ENCODE measurements around the gene PLPP2.

PLPP2 gene

DNA sequence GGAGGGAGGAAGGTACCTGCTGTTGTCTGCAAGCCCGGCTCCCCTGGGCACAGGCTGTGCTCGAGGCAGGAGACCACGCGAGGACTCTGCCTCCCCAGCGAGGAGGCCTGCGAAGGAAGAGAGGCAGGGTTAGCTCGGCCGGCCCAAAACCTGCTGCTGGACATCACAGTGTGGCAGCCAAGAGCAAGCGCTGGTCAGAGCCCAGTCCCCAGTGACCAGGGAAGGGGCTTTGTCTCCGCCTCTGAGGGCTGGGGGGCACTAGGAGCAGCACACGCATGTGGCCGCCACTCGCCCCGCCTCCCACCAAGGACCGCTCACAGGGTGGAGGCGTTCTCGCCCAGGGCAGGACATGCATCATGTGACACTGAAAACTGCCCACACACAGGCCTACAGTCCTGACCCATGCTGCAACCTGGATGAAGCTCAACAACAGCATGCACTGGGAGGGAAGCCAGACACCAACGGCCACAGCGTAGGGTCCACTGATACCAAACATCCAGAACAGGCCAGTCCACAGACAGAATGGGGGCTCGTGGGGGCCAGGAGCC is 44.9 kb upstream of the PLPP2 start:
- peaks cover 15% of the 10 kb centered on the region; the same call in 1 of the 2 replicates for H3K79me2 ChIP-seq (ENCODE audit: insufficient read depth, low read depth)
- no peaks in the 10 kb centered on the region for H3K27me3 ChIP-seq (ENCODE audit: insufficient read depth, low read depth)
- no peaks in the 10 kb centered on the region for H3K4me1 ChIP-seq (ENCODE audit: low read depth, poor library complexity, severe bottlenecking)
- H3K4me2 ChIP-seq, result no peak overlapping the region
- no peaks in the 10 kb centered on the region; the same call in 1 of the 2 replicates for H3K36me3 ChIP-seq (ENCODE audit: insufficient read depth)
- H2AFZ ChIP-seq (ENCODE audit: low read depth), result no peak overlapping the region
- H3K9ac ChIP-seq, result no peak overlapping the region
- TF ChIP-seq, protein P1, sequence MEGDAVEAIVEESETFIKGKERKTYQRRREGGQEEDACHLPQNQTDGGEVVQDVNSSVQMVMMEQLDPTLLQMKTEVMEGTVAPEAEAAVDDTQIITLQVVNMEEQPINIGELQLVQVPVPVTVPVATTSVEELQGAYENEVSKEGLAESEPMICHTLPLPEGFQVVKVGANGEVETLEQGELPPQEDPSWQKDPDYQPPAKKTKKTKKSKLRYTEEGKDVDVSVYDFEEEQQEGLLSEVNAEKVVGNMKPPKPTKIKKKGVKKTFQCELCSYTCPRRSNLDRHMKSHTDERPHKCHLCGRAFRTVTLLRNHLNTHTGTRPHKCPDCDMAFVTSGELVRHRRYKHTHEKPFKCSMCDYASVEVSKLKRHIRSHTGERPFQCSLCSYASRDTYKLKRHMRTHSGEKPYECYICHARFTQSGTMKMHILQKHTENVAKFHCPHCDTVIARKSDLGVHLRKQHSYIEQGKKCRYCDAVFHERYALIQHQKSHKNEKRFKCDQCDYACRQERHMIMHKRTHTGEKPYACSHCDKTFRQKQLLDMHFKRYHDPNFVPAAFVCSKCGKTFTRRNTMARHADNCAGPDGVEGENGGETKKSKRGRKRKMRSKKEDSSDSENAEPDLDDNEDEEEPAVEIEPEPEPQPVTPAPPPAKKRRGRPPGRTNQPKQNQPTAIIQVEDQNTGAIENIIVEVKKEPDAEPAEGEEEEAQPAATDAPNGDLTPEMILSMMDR (conservative IDR thresholded peaks at IDR 0.05; ENCODE audit: low read depth, low read length), result no peak
- H3K4me3 ChIP-seq (IDR thresholded peaks at IDR 0.05; ENCODE audit: insufficient read depth, low read depth, low read length), result no peak overlapping the region
- no peak overlapping the region for H3K27ac ChIP-seq
- H4K20me1 ChIP-seq (ENCODE audit: insufficient read depth), result no peaks in the 10 kb centered on the region

DNA sequence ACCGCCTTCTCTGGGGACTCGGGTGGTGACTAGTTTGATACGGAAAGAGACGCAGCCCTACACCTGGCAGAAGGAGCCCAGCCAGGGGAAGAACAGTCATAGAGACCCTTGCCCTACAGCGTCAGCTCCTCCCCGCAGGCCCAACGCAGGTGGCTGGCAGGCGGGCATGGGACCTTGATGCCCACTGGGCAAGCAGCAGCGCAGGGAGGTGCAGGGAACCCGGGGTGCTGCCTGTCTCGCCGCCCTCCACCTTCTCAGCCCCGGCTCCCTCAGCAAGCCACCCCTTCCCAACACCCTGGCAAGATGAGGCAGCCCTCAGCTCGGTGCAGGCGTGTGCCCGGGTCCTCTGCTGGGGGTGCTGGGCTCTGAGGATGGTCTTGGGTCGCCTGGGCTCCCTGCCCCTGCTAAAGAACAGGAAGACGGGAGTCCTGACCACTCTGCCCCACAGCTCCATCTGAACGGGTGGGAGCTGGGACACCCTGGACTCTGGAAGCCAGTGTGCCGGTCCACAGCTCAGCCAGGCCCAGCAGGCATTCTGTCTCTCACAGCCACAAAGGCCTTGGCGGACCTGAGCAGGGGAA is 44.4 kb upstream of the PLPP2 start:
- Histone ChIP-seq H3K9ac (no peak overlapping the region), H3K4me1 (ENCODE audit: low read depth, poor library complexity, severe bottlenecking) (no peaks in the 10 kb centered on the region)

DNA sequence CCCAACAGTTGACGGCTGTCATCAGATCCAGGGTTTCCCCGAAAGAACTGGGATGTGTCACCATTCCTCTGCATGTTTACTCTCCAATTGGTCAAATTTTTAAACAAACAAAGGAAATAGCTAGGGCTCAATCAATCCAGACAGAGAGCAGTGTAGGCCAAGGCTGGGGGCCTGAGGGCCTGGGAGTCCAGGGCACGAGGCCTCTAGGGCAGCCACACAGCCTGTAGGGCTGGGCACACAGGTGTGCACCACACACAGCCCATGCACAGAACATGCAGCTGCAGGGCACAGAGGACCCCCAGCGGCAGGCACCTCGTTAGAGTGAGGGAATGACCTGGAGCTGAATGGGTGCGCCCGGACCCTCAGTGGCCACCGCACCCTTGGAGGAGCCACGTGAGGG is 43.9 kb upstream of the PLPP2 start:
- Histone ChIP-seq H4K20me1 (ENCODE audit: insufficient read depth) (no peaks in the 10 kb centered on the region), H3K79me2 (ENCODE audit: insufficient read depth, low read depth) (peaks cover 15% of the 10 kb centered on the region; the same call in 1 of the 2 replicates), H3K9ac (no peak overlapping the region), H3K36me3 (ENCODE audit: insufficient read depth) (no peaks in the 10 kb centered on the region; the same call in 1 of the 2 replicates), H3K27me3 (ENCODE audit: insufficient read depth, low read depth) (no peaks in the 10 kb centered on the region), H2AFZ (ENCODE audit: low read depth) (no peak overlapping the region), H3K4me2 (no peak overlapping the region), H3K4me3 (IDR thresholded peaks at IDR 0.05; ENCODE audit: insufficient read depth, low read depth, low read length) (no peak overlapping the region), H3K27ac (no peak overlapping the region), H3K4me1 (ENCODE audit: low read depth, poor library complexity, severe bottlenecking) (no peaks in the 10 kb centered on the region)
- TF ChIP-seq, protein P1 (conservative IDR thresholded peaks at IDR 0.05; ENCODE audit: low read depth, low read length), result no peak

More for the DNA sequence above, 44.4 kb upstream of the PLPP2 start:
- H3K4me3 ChIP-seq (IDR thresholded peaks at IDR 0.05; ENCODE audit: insufficient read depth, low read depth, low read length), result no peak overlapping the region
- peaks cover 15% of the 10 kb centered on the region; the same call in 1 of the 2 replicates for H3K79me2 ChIP-seq (ENCODE audit: insufficient read depth, low read depth)
- no peaks in the 10 kb centered on the region; the same call in 1 of the 2 replicates for H3K36me3 ChIP-seq (ENCODE audit: insufficient read depth)
- TF ChIP-seq, protein P1 (conservative IDR thresholded peaks at IDR 0.05; ENCODE audit: low read depth, low read length), result no peak
- H3K27ac ChIP-seq, result no peak overlapping the region
- H4K20me1 ChIP-seq (ENCODE audit: insufficient read depth), result no peaks in the 10 kb centered on the region
- H3K27me3 ChIP-seq (ENCODE audit: insufficient read depth, low read depth), result no peaks in the 10 kb centered on the region
- no peak overlapping the region for H2AFZ ChIP-seq (ENCODE audit: low read depth)
- no peak overlapping the region for H3K4me2 ChIP-seq

DNA sequence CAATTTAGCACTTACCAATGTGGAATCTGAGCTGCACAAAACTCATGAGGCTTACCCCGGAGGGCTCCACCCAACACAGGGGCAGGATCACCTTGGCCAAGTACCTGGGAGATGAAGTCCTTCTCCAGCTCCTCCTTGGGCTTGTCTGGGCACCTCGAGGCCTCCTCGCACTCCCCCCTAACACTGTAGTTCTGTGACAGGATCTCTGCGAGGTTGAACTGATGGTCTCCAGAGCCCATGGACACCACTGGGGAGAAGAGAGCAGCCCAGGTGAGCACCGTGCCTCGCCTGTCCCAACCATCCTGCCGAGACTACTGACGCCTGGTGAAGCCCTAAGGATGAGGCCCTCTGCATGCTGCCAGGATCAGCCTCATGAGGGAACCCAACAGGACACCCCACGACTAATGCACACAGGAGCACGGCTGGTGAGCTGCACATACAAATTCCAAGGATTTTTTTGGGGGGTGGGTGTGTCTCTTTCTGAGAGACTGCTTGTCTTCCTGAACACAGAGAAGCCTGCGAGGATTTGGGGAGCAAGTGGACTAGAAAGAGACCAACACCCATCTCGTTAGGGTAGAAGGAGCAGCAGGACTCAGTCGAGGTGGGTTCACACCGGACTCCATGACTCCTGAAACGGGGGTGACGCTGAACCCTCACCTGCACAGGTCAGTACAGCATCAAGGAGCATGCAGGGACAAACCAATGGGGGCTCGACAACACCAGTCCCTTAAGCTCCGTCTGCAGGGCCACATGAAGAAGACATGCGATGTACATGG is 43.3 kb upstream of the PLPP2 start:
- H3K4me3 ChIP-seq (IDR thresholded peaks at IDR 0.05; ENCODE audit: insufficient read depth, low read depth, low read length), result no peak overlapping the region
- H3K4me1 ChIP-seq (ENCODE audit: low read depth, poor library complexity, severe bottlenecking), result no peaks in the 10 kb centered on the region
- TF ChIP-seq, protein P1 (conservative IDR thresholded peaks at IDR 0.05; ENCODE audit: low read depth, low read length), result no peak
- peaks cover 15% of the 10 kb centered on the region; the same call in 1 of the 2 replicates for H3K79me2 ChIP-seq (ENCODE audit: insufficient read depth, low read depth)
- H4K20me1 ChIP-seq (ENCODE audit: insufficient read depth), result no peaks in the 10 kb centered on the region
- no peak overlapping the region for H3K4me2 ChIP-seq
- no peak overlapping the region for H3K27ac ChIP-seq
- H3K36me3 ChIP-seq (ENCODE audit: insufficient read depth), result no peaks in the 10 kb centered on the region; the same call in 1 of the 2 replicates
- no peaks in the 10 kb centered on the region for H3K27me3 ChIP-seq (ENCODE audit: insufficient read depth, low read depth)
- H2AFZ ChIP-seq (ENCODE audit: low read depth), result no peak overlapping the region
- no peak overlapping the region for H3K9ac ChIP-seq
